PC-3 (cell line): ENCODE measurements around the gene ANKFN1. TPM values are rescaled to one million over a fixed set of nuclear protein-coding genes. Genes with fewer than 3 reads are reported as not detected.

ENCODE experiments used
- ATAC-seq: fragments of 200-7000 bp; cut with Tn5 transposase; 2 replicates; pipeline ENCODE4 v1.9.1; 2020; ENCODE audit warnings: mild to moderate bottlenecking, moderate library complexity
- BruUV-seq: library from RNA; stranded (reverse); fragments of 400-500 nt; replicated peaks from 2 replicates; lab custom pipeline; 2021; lab: Mats Ljungman, UMichigan
- CTCF ChIA-PET: fragments of 300-600 bp; sonication (Branson Sonifier 250); formaldehyde crosslinking; loops from one replicate; lab custom pipeline; 2022; ENCODE audit warnings: antibody characterized with exemption; lab: Charles Lee
- POLR2A ChIA-PET: fragments of 300-600 bp; sonication (Branson Sonifier 250); formaldehyde crosslinking; loops from one replicate; lab custom pipeline; 2022; ENCODE audit warnings: antibody characterized with exemption; ENCODE audit not compliant: unreplicated experiment; lab: Charles Lee
- DNase-seq: peaks from one replicate; pipeline ENCODE4 v3.0.0-alpha.2; 2015
- H2AFZ ChIP-seq: fragments of 300-600 bp; sonication (generic); 2 replicates; pipeline ENCODE4 v1.6.0; 2016; ENCODE audit warnings: antibody characterized with exemption, low read length
- H3F3A ChIP-seq: fragments of 300-600 bp; sonication (generic); one replicate; pipeline ENCODE4 v1.6.0; 2017; ENCODE audit warnings: antibody characterized with exemption, low read length, control low read depth, mild to moderate bottlenecking; ENCODE audit not compliant: unreplicated experiment
- H3K27ac ChIP-seq: fragments of 300-600 bp; sonication (generic); 2 replicates; pipeline ENCODE4 v1.5.1; 2016; ENCODE audit warnings: mild to moderate bottlenecking, low read length
- H3K27me3 ChIP-seq: fragments of 300-600 bp; sonication (generic); 2 replicates; pipeline ENCODE4 v1.6.1; 2016; ENCODE audit warnings: low read length, mixed read lengths
- H3K36me3 ChIP-seq: fragments of 300-600 bp; sonication (generic); 2 replicates; pipeline ENCODE4 v1.6.1; 2016; ENCODE audit warnings: low read depth, mixed run types, low read length, mixed read lengths
- H3K4me1 ChIP-seq: fragments of 300-600 bp; sonication (generic); 2 replicates; pipeline ENCODE4 v1.5.1; 2016; ENCODE audit warnings: low read length; ENCODE audit not compliant: insufficient read depth
- H3K4me2 ChIP-seq: fragments of 300-600 bp; sonication (generic); 2 replicates; pipeline ENCODE4 v1.6.0; 2016; ENCODE audit warnings: low read length
- H3K4me3 ChIP-seq: fragments of 300-600 bp; sonication (generic); 2 replicates; pipeline ENCODE4 v1.5.1; 2016; ENCODE audit warnings: mild to moderate bottlenecking, low read length, mixed read lengths
- H3K79me2 ChIP-seq: fragments of 300-600 bp; sonication (generic); 2 replicates; pipeline ENCODE4 v1.6.1; 2017; ENCODE audit warnings: low read length, mixed read lengths
- H3K9ac ChIP-seq: fragments of 300-600 bp; sonication (generic); 2 replicates; pipeline ENCODE4 v1.6.0; 2016; ENCODE audit warnings: mild to moderate bottlenecking, low read length
- H3K9me2 ChIP-seq: fragments of 300-600 bp; sonication (generic); replicated peaks from 2 replicates; pipeline ENCODE4 v1.6.1; 2016; ENCODE audit warnings: mixed run types, low read length, mixed read lengths
- H3K9me3 ChIP-seq: fragments of 300-600 bp; sonication (generic); 2 replicates; pipeline ENCODE4 v1.6.1; 2016; ENCODE audit warnings: low read length, mixed read lengths
- H4K20me1 ChIP-seq: fragments of 300-600 bp; sonication (generic); 2 replicates; pipeline ENCODE4 v1.6.1; 2016; ENCODE audit warnings: low read length, mixed read lengths
- CTCF ChIP-seq: fragments of 300-600 bp; sonication (generic); conservative IDR thresholded peaks from 2 replicates; pipeline ENCODE4 v1.5.1; 2017; ENCODE audit warnings: antibody characterized with exemption, low read depth, mild to moderate bottlenecking, low read length
- EZH2 ChIP-seq: fragments of 300-600 bp; sonication (generic); IDR thresholded peaks from one replicate; pipeline ENCODE4 v1.6.1; 2017; ENCODE audit warnings: antibody characterized with exemption, mild to moderate bottlenecking, low read length; ENCODE audit not compliant: unreplicated experiment
- EZH2phosphoT487 ChIP-seq: fragments of 300-600 bp; sonication (generic); IDR thresholded peaks from 2 replicates; pipeline ENCODE4 v1.6.1; 2018; ENCODE audit warnings: mild to moderate bottlenecking, antibody characterized with exemption, low read length, borderline replicate concordance
- intact Hi-C: fragments of 100-400 bp; cut with micrococcal nuclease; formaldehyde crosslinking; loops from 2 replicates; pipeline ENCODE4 v1.9.0; 2023
- total RNA-seq: library from RNA; depleted of rRNA; stranded (reverse); fragments of >200 nt; gene quantifications from 2 replicates; pipeline ENCODE4 v1.2.3, GENCODE V29; 2014

ANKFN1 gene
- total RNA-seq, 1 experiment from 2014 or later: not detected

GRCh38 chr17:56416682-56417351, 263.5 kb downstream of the ANKFN1 start:
- no peak overlapping the region for H2AFZ ChIP-seq
- no peaks in the 10 kb centered on the region for H3F3A ChIP-seq
- no peak overlapping the region for H3K4me2 ChIP-seq
- H3K9me3 ChIP-seq: no peaks in the 10 kb centered on the region
- ChIA-PET POLR2A (no interaction called here), CTCF (no interaction called here)
- no peak overlapping the region for H3K27ac ChIP-seq
- TF ChIP-seq EZH2phosphoT487 (no peak), CTCF (no peak), EZH2 (no peak)
- no peak overlapping the region for H3K4me3 ChIP-seq
- H3K36me3 ChIP-seq: no peaks in the 10 kb centered on the region
- H3K27me3 ChIP-seq: peaks cover 23% of the 10 kb centered on the region
- intact Hi-C loops: no loop called here
- no TSS peak for BruUV-seq
- no peak overlapping the region for H3K9ac ChIP-seq
- no peaks in the 10 kb centered on the region for H3K9me2 ChIP-seq
- no peaks in the 10 kb centered on the region for H3K4me1 ChIP-seq
- ATAC-seq (no peak), DNase-seq (no peak)
- H3K79me2 ChIP-seq: no peaks in the 10 kb centered on the region
- H4K20me1 ChIP-seq: no peaks in the 10 kb centered on the region

GRCh38 chr17:56424005-56424404, 270.7 kb downstream of the ANKFN1 start:
- DNase-seq (no peak), ATAC-seq (no peak)
- H3K9ac ChIP-seq: no peak overlapping the region
- no peaks in the 10 kb centered on the region for H3K36me3 ChIP-seq
- H3K79me2 ChIP-seq: no peaks in the 10 kb centered on the region
- intact Hi-C loops: no loop called here
- H3K4me2 ChIP-seq: no peak overlapping the region
- H3K4me3 ChIP-seq: no peak overlapping the region
- H3K4me1 ChIP-seq: no peaks in the 10 kb centered on the region
- no TSS peak for BruUV-seq
- no peak overlapping the region for H2AFZ ChIP-seq
- H3K27me3 ChIP-seq: peaks cover 54% of the 10 kb centered on the region
- ChIA-PET POLR2A (no interaction called here), CTCF (no interaction called here)
- H3K9me3 ChIP-seq: no peaks in the 10 kb centered on the region
- H4K20me1 ChIP-seq: no peaks in the 10 kb centered on the region
- H3K9me2 ChIP-seq: no peaks in the 10 kb centered on the region
- no peaks in the 10 kb centered on the region for H3F3A ChIP-seq
- no peak overlapping the region for H3K27ac ChIP-seq
- TF ChIP-seq CTCF: no peak
- TF ChIP-seq EZH2: no peak
- TF ChIP-seq EZH2phosphoT487: no peak

GRCh38 chr17:56424543-56425044, 271.3 kb downstream of the ANKFN1 start:
- H3K4me2 ChIP-seq: no peak overlapping the region
- intact Hi-C loops: no loop called here
- no peak overlapping the region for H2AFZ ChIP-seq
- no peaks in the 10 kb centered on the region for H3K9me2 ChIP-seq
- no peak for ATAC-seq
- CTCF ChIA-PET: no interaction called here
- no peak overlapping the region for H3K9ac ChIP-seq
- no peak for DNase-seq
- H3K9me3 ChIP-seq: no peaks in the 10 kb centered on the region
- no peaks in the 10 kb centered on the region for H3F3A ChIP-seq
- peaks cover 57% of the 10 kb centered on the region for H3K27me3 ChIP-seq
- no peak for TF ChIP-seq EZH2
- TF ChIP-seq EZH2phosphoT487: no peak
- TF ChIP-seq CTCF: no peak
- no peaks in the 10 kb centered on the region for H3K36me3 ChIP-seq
- H4K20me1 ChIP-seq: no peaks in the 10 kb centered on the region
- no peaks in the 10 kb centered on the region for H3K4me1 ChIP-seq
- no peak overlapping the region for H3K4me3 ChIP-seq
- BruUV-seq: no TSS peak
- POLR2A ChIA-PET: no interaction called here
- no peaks in the 10 kb centered on the region for H3K79me2 ChIP-seq
- no peak overlapping the region for H3K27ac ChIP-seq
